ENCODE measurements around the gene KIF26B.
"Not testable (repeated sequence)": the region's sequence is repeated elsewhere in the genome, so short reads cannot be mapped to it uniquely, and the experiment has no call there.

KIF26B gene

GRCh38 chr1:245317217-245317616 is 162.4 kb downstream of the KIF26B start:
- H3K27me3 ChIP-seq (ENCODE audit: control insufficient read depth in 5 of 5, insufficient read depth in 4 of 5, low read length in 5 of 5): peaks cover 0 to 12% (median 3%) of the 10 kb centered on the region in 5 donors
- H3K9me3 ChIP-seq (ENCODE audit: control insufficient read depth in 5 of 5, low read length in 5 of 5): no peaks in the 10 kb centered on the region
- no peak overlapping the region for H3K4me3 ChIP-seq (ENCODE audit: low read depth in 1 of 5, low read length in 5 of 5)
- H3K9ac ChIP-seq (ENCODE audit: low read length in 5 of 5): no peak overlapping the region
- no peaks in the 10 kb centered on the region for H3K36me3 ChIP-seq (ENCODE audit: control insufficient read depth in 5 of 5, insufficient read depth in 5 of 5, low read length in 5 of 5)
- no peak overlapping the region for H3K27ac ChIP-seq (ENCODE audit: low read depth, low read length)
- H3K4me1 ChIP-seq (ENCODE audit: control insufficient read depth in 5 of 5, insufficient read depth in 5 of 5, low read length in 5 of 5): no peaks in the 10 kb centered on the region

- H3K9me3 ChIP-seq (ENCODE audit: control insufficient read depth in 5 of 5, low read length in 5 of 5): no peaks in the 10 kb centered on the region
- H3K27me3 ChIP-seq (ENCODE audit: control insufficient read depth in 5 of 5, insufficient read depth in 4 of 5, low read length in 5 of 5): peaks cover 0 to 5% (median 0%) of the 10 kb centered on the region in 5 donors
- H3K4me1 ChIP-seq (ENCODE audit: control insufficient read depth in 5 of 5, insufficient read depth in 5 of 5, low read length in 5 of 5): no peaks in the 10 kb centered on the region
- no peak overlapping the region for H3K27ac ChIP-seq (ENCODE audit: low read depth, low read length)
- no peaks in the 10 kb centered on the region for H3K36me3 ChIP-seq (ENCODE audit: control insufficient read depth in 5 of 5, insufficient read depth in 5 of 5, low read length in 5 of 5)
- no peak overlapping the region for H3K9ac ChIP-seq (ENCODE audit: low read length in 5 of 5)
- H3K4me3 ChIP-seq (ENCODE audit: low read depth in 1 of 5, low read length in 5 of 5): no peak overlapping the region
Observed at GRCh38 chr1:245319094-245319493, 164.3 kb downstream of the KIF26B start.

- Histone ChIP-seq H3K9ac (ENCODE audit: low read length in 5 of 5) (no peak overlapping the region), H3K27ac (ENCODE audit: low read depth, low read length) (no peak overlapping the region), H3K4me3 (ENCODE audit: low read depth in 1 of 5, low read length in 5 of 5) (no peak overlapping the region), H3K36me3 (ENCODE audit: control insufficient read depth in 5 of 5, insufficient read depth in 5 of 5, low read length in 5 of 5) (no peaks in the 10 kb centered on the region), H3K4me1 (ENCODE audit: control insufficient read depth in 5 of 5, insufficient read depth in 5 of 5, low read length in 5 of 5) (no peaks in the 10 kb centered on the region), H3K27me3 (ENCODE audit: control insufficient read depth in 5 of 5, insufficient read depth in 4 of 5, low read length in 5 of 5) (peaks cover 0 to 1% (median 0%) of the 10 kb centered on the region in 5 donors), H3K9me3 (ENCODE audit: control insufficient read depth in 5 of 5, low read length in 5 of 5) (no peaks in the 10 kb centered on the region)
Observed at GRCh38 chr1:245322673-245323072, 167.9 kb downstream of the KIF26B start.

GRCh38 chr1:245323765-245324164 is 169.0 kb downstream of the KIF26B start:
- not testable (repeated sequence) for H3K4me3 ChIP-seq (ENCODE audit: low read depth in 1 of 5, low read length in 5 of 5); H3K36me3 ChIP-seq (ENCODE audit: control insufficient read depth in 5 of 5, insufficient read depth in 5 of 5, low read length in 5 of 5); H3K27ac ChIP-seq (ENCODE audit: low read depth, low read length); H3K9me3 ChIP-seq (ENCODE audit: control insufficient read depth in 5 of 5, low read length in 5 of 5); H3K9ac ChIP-seq (ENCODE audit: low read length in 5 of 5); H3K4me1 ChIP-seq (ENCODE audit: control insufficient read depth in 5 of 5, insufficient read depth in 5 of 5, low read length in 5 of 5); H3K27me3 ChIP-seq (ENCODE audit: control insufficient read depth in 5 of 5, insufficient read depth in 4 of 5, low read length in 5 of 5)

GRCh38 chr1:245325922-245326795 is 171.4 kb downstream of the KIF26B start:
- no peak overlapping the region for H3K27ac ChIP-seq (ENCODE audit: low read depth, low read length)
- H3K4me3 ChIP-seq (ENCODE audit: low read depth in 1 of 5, low read length in 5 of 5): no peak overlapping the region
- H3K27me3 ChIP-seq (ENCODE audit: control insufficient read depth in 5 of 5, insufficient read depth in 4 of 5, low read length in 5 of 5): peaks cover 0 to 3% (median 0%) of the 10 kb centered on the region in 5 donors
- no peak overlapping the region for H3K9ac ChIP-seq (ENCODE audit: low read length in 5 of 5)
- H3K9me3 ChIP-seq (ENCODE audit: control insufficient read depth in 5 of 5, low read length in 5 of 5): no peaks in the 10 kb centered on the region
- H3K36me3 ChIP-seq (ENCODE audit: control insufficient read depth in 5 of 5, insufficient read depth in 5 of 5, low read length in 5 of 5): no peaks in the 10 kb centered on the region
- H3K4me1 ChIP-seq (ENCODE audit: control insufficient read depth in 5 of 5, insufficient read depth in 5 of 5, low read length in 5 of 5): no peaks in the 10 kb centered on the region

GRCh38 chr1:245327360-245327759 is 172.6 kb downstream of the KIF26B start:
- no peak overlapping the region for H3K27ac ChIP-seq (ENCODE audit: low read depth, low read length)

GRCh38 chr1:245327842-245328241 is 173.1 kb downstream of the KIF26B start:
- Histone ChIP-seq H3K36me3 (ENCODE audit: control insufficient read depth in 5 of 5, insufficient read depth in 5 of 5, low read length in 5 of 5) (no peaks in the 10 kb centered on the region), H3K4me3 (ENCODE audit: low read depth in 1 of 5, low read length in 5 of 5) (no peak overlapping the region), H3K9ac (ENCODE audit: low read length in 5 of 5) (no peak overlapping the region), H3K27me3 (ENCODE audit: control insufficient read depth in 5 of 5, insufficient read depth in 4 of 5, low read length in 5 of 5) (peaks cover 0 to 5% (median 0%) of the 10 kb centered on the region in 5 donors), H3K4me1 (ENCODE audit: control insufficient read depth in 5 of 5, insufficient read depth in 5 of 5, low read length in 5 of 5) (no peaks in the 10 kb centered on the region), H3K27ac (ENCODE audit: low read depth, low read length) (no peak overlapping the region), H3K9me3 (ENCODE audit: control insufficient read depth in 5 of 5, low read length in 5 of 5) (no peaks in the 10 kb centered on the region)

More at GRCh38 chr1:245327360-245327759, 172.6 kb downstream of the KIF26B start:
- Histone ChIP-seq H3K36me3 (ENCODE audit: control insufficient read depth in 5 of 5, insufficient read depth in 5 of 5, low read length in 5 of 5) (no peaks in the 10 kb centered on the region), H3K9ac (ENCODE audit: low read length in 5 of 5) (no peak overlapping the region), H3K9me3 (ENCODE audit: control insufficient read depth in 5 of 5, low read length in 5 of 5) (no peaks in the 10 kb centered on the region), H3K4me1 (ENCODE audit: control insufficient read depth in 5 of 5, insufficient read depth in 5 of 5, low read length in 5 of 5) (no peaks in the 10 kb centered on the region), H3K27me3 (ENCODE audit: control insufficient read depth in 5 of 5, insufficient read depth in 4 of 5, low read length in 5 of 5) (peaks cover 0 to 3% (median 0%) of the 10 kb centered on the region in 5 donors), H3K4me3 (ENCODE audit: low read depth in 1 of 5, low read length in 5 of 5) (no peak overlapping the region)

GRCh38 chr1:245330951-245331350 is 176.2 kb downstream of the KIF26B start:
- H3K9me3 ChIP-seq (ENCODE audit: control insufficient read depth in 5 of 5, low read length in 5 of 5): no peaks in the 10 kb centered on the region
- peaks cover 0 to 13% (median 6%) of the 10 kb centered on the region in 5 donors for H3K27me3 ChIP-seq (ENCODE audit: control insufficient read depth in 5 of 5, insufficient read depth in 4 of 5, low read length in 5 of 5)
- H3K27ac ChIP-seq (ENCODE audit: low read depth, low read length): no peak overlapping the region
- no peaks in the 10 kb centered on the region for H3K4me1 ChIP-seq (ENCODE audit: control insufficient read depth in 5 of 5, insufficient read depth in 5 of 5, low read length in 5 of 5)
- H3K9ac ChIP-seq (ENCODE audit: low read length in 5 of 5): no peak overlapping the region
- no peak overlapping the region for H3K4me3 ChIP-seq (ENCODE audit: low read depth in 1 of 5, low read length in 5 of 5)
- H3K36me3 ChIP-seq (ENCODE audit: control insufficient read depth in 5 of 5, insufficient read depth in 5 of 5, low read length in 5 of 5): no peaks in the 10 kb centered on the region

GRCh38 chr1:245332085-245332484 is 177.3 kb downstream of the KIF26B start:
- no peak overlapping the region for H3K27ac ChIP-seq (ENCODE audit: low read depth, low read length)
- no peaks in the 10 kb centered on the region for H3K4me1 ChIP-seq (ENCODE audit: control insufficient read depth in 5 of 5, insufficient read depth in 5 of 5, low read length in 5 of 5)
- no peak overlapping the region for H3K4me3 ChIP-seq (ENCODE audit: low read depth in 1 of 5, low read length in 5 of 5)
- H3K27me3 ChIP-seq (ENCODE audit: control insufficient read depth in 5 of 5, insufficient read depth in 4 of 5, low read length in 5 of 5): peaks cover 0 to 13% (median 6%) of the 10 kb centered on the region in 5 donors
- H3K9me3 ChIP-seq (ENCODE audit: control insufficient read depth in 5 of 5, low read length in 5 of 5): no peaks in the 10 kb centered on the region
- no peaks in the 10 kb centered on the region for H3K36me3 ChIP-seq (ENCODE audit: control insufficient read depth in 5 of 5, insufficient read depth in 5 of 5, low read length in 5 of 5)
- no peak overlapping the region for H3K9ac ChIP-seq (ENCODE audit: low read length in 5 of 5)

- no peaks in the 10 kb centered on the region for H3K4me1 ChIP-seq (ENCODE audit: control insufficient read depth in 5 of 5, insufficient read depth in 5 of 5, low read length in 5 of 5)
- no peaks in the 10 kb centered on the region for H3K36me3 ChIP-seq (ENCODE audit: control insufficient read depth in 5 of 5, insufficient read depth in 5 of 5, low read length in 5 of 5)
- no peak overlapping the region for H3K9ac ChIP-seq (ENCODE audit: low read length in 5 of 5)
- peaks cover 0 to 13% (median 6%) of the 10 kb centered on the region in 5 donors for H3K27me3 ChIP-seq (ENCODE audit: control insufficient read depth in 5 of 5, insufficient read depth in 4 of 5, low read length in 5 of 5)
- no peak overlapping the region for H3K27ac ChIP-seq (ENCODE audit: low read depth, low read length)
- no peak overlapping the region for H3K4me3 ChIP-seq (ENCODE audit: low read depth in 1 of 5, low read length in 5 of 5)
- no peaks in the 10 kb centered on the region for H3K9me3 ChIP-seq (ENCODE audit: control insufficient read depth in 5 of 5, low read length in 5 of 5)
Observed at GRCh38 chr1:245332513-245332912, 177.7 kb downstream of the KIF26B start.
